Measurements from ENCODE around the gene NDUFB6. TPM values are rescaled to one million over a fixed set of nuclear protein-coding genes. Genes with fewer than 3 reads are reported as not detected.

The NDUFB6 gene
- total RNA-seq, 1 experiment from 2014 or later, result 60.2 TPM

DNA sequence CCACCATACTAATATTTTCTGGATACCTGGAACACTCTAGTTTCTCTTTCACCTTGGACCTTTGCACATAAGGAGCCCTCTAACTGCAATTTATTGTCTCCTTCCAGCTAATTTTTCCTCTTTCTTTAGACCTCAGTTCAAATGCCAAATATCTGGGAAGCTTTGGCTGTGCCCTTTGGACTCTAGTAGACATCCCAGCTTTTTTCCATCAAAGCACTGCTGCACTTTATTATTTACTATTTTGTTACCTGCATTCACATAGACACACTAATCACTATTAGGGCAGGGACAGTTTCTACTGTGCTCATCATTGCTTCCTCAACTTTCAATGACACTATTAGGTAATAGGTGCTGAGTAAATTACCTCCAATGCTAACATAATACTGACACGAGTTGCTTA is 49.0 kb downstream of the NDUFB6 start:
- Histone ChIP-seq H3K4ac (ENCODE audit: low read depth, low read length) (no peak overlapping the region), H3K4me2 (ENCODE audit: insufficient read depth, insufficient read length, low read length) (no peak overlapping the region), H2BK5ac (ENCODE audit: insufficient read length, low read length) (no peak overlapping the region), H2BK12ac (ENCODE audit: insufficient read length, low read depth, low read length) (no peak overlapping the region), H4K5ac (ENCODE audit: insufficient read length, low read depth, low read length) (no peak overlapping the region), H2AK5ac (ENCODE audit: insufficient read length, low read length) (no peak overlapping the region), H3K14ac (ENCODE audit: insufficient read depth, low read length) (no peak overlapping the region), H3K9me3 (ENCODE audit: control insufficient read depth, low read depth, low read length) (peaks cover under 1% of the 10 kb centered on the region), H3K56ac (ENCODE audit: insufficient read length, low read depth, low read length) (no peak overlapping the region), H2BK15ac (ENCODE audit: low read depth, low read length) (no peak overlapping the region), H3K27me3 (ENCODE audit: insufficient read depth, low read length) (no peaks in the 10 kb centered on the region), H2AFZ (ENCODE audit: low read length) (no peak overlapping the region), H3K9ac (ENCODE audit: extremely low read depth, insufficient read length, low read length) (no peak overlapping the region), H3K27ac (ENCODE audit: insufficient read length, low read depth, low read length) (no peak overlapping the region), H2BK20ac (ENCODE audit: low read depth, low read length, poor library complexity, severe bottlenecking) (no peak overlapping the region), H3K18ac (ENCODE audit: insufficient read length, low read depth, low read length) (no peak overlapping the region), H2BK120ac (ENCODE audit: low read depth, low read length, poor library complexity, severe bottlenecking) (no peak overlapping the region), H3K79me1 (ENCODE audit: insufficient read depth, low read depth, low read length, poor library complexity, severe bottlenecking) (no peaks in the 10 kb centered on the region), H4K20me1 (ENCODE audit: control insufficient read depth, insufficient read depth, insufficient read length) (no peaks in the 10 kb centered on the region), H4K91ac (ENCODE audit: insufficient read length, low read depth, low read length) (no peak overlapping the region), H3K23me2 (ENCODE audit: insufficient read length, low read depth, low read length, poor library complexity, severe bottlenecking) (no peaks in the 10 kb centered on the region), H3K79me2 (ENCODE audit: insufficient read depth, low read length) (no peaks in the 10 kb centered on the region), H4K8ac (replicated peaks; ENCODE audit: insufficient read length, low read depth, low read length) (no peak overlapping the region), H3K4me1 (ENCODE audit: insufficient read depth, low read length) (no peaks in the 10 kb centered on the region), H3T11ph (ENCODE audit: low read length) (no peak overlapping the region), H3K23ac (ENCODE audit: insufficient read length, low read depth, low read length) (no peak overlapping the region)
- peaks cover 10 to 17% of the 10 kb centered on the region in 2 experiments for H3K4me1 Mint-ChIP-seq
- H3K9me3 Mint-ChIP-seq, result peaks cover 10 to 24% of the 10 kb centered on the region in 2 experiments; a peak in 4 of 5 replicates
- no peak for DNase-seq
- no CpG with 5 or more reads among the region's 1 CpG for WGBS (ENCODE audit: extremely low coverage, insufficient read length, low lambda C conversion rate)
- H3K36me3 Mint-ChIP-seq (ENCODE audit: insufficient read depth in 1 of 3, low read depth in 3 of 3), result peaks cover 12 to 25% (median 14%) of the 10 kb centered on the region in 3 experiments; a peak in 6 of 7 replicates
- no peak overlapping the region for H3K4me3 Mint-ChIP-seq
- TF ChIP-seq, protein P1, sequence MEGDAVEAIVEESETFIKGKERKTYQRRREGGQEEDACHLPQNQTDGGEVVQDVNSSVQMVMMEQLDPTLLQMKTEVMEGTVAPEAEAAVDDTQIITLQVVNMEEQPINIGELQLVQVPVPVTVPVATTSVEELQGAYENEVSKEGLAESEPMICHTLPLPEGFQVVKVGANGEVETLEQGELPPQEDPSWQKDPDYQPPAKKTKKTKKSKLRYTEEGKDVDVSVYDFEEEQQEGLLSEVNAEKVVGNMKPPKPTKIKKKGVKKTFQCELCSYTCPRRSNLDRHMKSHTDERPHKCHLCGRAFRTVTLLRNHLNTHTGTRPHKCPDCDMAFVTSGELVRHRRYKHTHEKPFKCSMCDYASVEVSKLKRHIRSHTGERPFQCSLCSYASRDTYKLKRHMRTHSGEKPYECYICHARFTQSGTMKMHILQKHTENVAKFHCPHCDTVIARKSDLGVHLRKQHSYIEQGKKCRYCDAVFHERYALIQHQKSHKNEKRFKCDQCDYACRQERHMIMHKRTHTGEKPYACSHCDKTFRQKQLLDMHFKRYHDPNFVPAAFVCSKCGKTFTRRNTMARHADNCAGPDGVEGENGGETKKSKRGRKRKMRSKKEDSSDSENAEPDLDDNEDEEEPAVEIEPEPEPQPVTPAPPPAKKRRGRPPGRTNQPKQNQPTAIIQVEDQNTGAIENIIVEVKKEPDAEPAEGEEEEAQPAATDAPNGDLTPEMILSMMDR (conservative IDR thresholded peaks at IDR 0.05), result no peak
- no peak overlapping the region for H3K27ac Mint-ChIP-seq
- no peaks in the 10 kb centered on the region for H3K27me3 Mint-ChIP-seq (ENCODE audit: low read depth)

Data from H9 (cell line).